HG02938 (cell line): ENCODE results near the gene TECTB.

Experiments
- ATAC-seq: cut with Tn5 transposase; IDR thresholded peaks from one replicate; pipeline ENCODE4 v1.9.1; 2021; ENCODE audit warnings: mild to moderate bottlenecking, moderate library complexity; ENCODE audit not compliant: unreplicated experiment

TECTB gene

GRCh38 chr10:112271982-112272381 is 11.2 kb upstream of the TECTB start:
- ATAC-seq = no peak

- ATAC-seq = no peak
Measured at GRCh38 chr10:112274831-112275230, 8.4 kb upstream of the TECTB start.

DNA sequence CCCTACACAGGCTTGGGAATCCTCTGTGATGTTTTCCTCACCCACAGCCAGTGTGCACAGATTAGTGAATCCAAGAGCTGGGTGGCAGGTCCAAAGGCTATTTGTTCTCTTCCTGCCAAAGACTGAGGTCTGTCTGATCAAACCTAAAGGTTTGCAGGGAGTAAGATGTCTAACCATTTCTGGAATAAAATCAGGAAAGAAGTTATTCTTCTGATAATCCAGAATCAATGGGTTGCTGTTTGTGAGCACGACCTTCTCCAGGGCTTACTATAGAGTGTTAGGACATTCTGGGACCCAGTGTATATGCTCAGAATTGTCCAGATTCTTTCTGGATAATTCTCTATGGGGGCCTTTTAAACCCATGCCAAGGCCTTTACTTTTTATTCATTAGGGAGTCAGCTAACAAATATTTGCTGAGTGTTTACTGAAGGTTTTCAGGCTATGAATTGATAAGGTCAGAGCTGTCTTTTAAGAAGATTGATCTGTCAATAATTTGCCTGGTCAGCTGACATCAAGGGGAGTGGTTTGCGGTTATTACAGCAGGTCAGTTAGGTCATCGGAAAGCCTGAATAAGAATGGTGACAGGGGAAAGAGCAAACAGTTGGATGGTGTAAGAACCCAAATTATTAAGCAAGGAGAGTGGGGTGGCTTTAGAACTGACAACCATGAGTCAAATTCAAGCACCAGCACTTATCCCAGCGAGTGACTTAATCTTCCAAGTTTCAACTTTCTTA is 7.5 kb upstream of the TECTB start:
- no peak for ATAC-seq

GRCh38 chr10:112278871-112279270 is 4.3 kb upstream of the TECTB start:
- ATAC-seq = no peak

GRCh38 chr10:112279433-112279832 is 3.8 kb upstream of the TECTB start:
- no peak for ATAC-seq

- ATAC-seq = no peak
Measured at GRCh38 chr10:112280205-112280921, 2.8 kb upstream of the TECTB start.

DNA sequence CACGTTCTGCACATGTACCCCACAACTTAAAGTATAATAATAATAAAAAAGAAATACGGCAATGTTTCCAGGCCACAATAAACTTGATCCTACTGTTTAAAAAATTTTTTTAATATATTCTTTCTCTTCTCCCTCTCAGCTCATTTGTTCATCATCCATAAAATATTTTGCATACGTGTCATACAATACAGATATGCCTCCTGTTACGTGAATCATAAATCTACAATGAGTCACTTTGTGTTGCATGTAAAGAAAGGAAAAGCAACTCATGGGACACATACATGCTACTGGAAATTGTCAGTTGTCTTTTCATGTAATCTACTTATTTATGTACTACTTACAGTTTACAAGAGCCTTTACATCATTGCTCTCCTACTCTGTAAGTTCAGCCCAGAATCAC is 1.1 kb upstream of the TECTB start:
- no peak for ATAC-seq

- ATAC-seq = no peak
Measured at GRCh38 chr10:112286837-112287818, 3.9 kb downstream of the TECTB start.

- ATAC-seq = no peak
Measured at GRCh38 chr10:112287844-112288243, 4.6 kb downstream of the TECTB start.

GRCh38 chr10:112288486-112288885 is 5.3 kb downstream of the TECTB start:
- ATAC-seq = no peak

DNA sequence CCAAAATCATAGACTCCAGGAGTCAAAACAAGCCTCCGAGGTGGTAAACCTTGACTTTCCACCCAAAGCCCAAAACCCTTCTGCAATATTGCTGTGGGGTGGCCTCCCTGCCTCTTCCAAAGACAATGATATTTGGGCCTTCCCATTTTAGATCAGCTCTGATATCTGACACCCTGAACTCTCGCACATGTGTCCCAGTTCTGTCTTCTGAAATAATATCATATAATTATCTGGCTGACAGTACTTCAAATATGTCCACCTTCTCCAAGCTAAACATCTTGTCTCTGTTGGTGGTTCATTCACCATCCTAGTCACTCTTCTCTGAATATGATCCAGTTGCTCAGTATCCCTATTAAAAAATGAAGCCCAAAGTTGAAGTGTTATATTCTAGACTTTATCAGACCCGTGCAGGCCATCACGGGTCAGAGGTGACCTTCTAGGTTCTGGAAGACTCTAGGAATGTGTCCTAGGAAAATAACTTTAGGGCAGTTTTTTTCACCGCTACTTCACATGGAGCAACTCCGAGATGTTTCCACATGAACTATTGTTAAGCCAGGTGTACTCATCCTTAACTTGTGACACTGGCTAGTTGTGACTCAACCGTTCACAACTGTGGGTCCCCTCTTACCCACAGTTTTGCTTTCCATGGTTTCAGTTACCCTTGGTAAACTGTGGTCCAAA is 6.3 kb downstream of the TECTB start:
- ATAC-seq = no peak

GRCh38 chr10:112290054-112290373 is 6.8 kb downstream of the TECTB start:
- ATAC-seq = no peak

GRCh38 chr10:112294169-112294568 is 11.0 kb downstream of the TECTB start:
- ATAC-seq = no peak

- no peak for ATAC-seq
Measured at GRCh38 chr10:112295853-112296830, 12.9 kb downstream of the TECTB start.

DNA sequence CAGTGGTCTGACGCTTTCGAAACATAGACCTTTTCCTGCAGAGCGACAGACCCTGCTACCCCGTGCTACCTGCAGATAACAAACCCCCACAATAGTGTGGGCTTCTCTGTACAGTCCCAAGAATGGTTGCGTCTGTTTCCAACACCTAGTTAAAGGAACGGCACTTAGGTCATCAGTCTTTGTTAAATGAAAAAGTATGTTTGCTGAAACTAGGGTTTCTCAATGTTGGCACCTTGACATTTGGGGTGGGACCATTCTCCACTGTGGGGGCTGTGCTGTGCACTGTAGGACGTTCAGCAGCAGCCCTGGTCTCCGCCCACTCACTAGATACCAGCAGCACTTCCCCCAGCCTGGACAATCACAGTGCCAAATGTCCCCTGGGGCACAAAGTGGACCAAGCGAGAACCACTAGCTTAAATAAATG is 13.7 kb downstream of the TECTB start:
- no peak for ATAC-seq

DNA sequence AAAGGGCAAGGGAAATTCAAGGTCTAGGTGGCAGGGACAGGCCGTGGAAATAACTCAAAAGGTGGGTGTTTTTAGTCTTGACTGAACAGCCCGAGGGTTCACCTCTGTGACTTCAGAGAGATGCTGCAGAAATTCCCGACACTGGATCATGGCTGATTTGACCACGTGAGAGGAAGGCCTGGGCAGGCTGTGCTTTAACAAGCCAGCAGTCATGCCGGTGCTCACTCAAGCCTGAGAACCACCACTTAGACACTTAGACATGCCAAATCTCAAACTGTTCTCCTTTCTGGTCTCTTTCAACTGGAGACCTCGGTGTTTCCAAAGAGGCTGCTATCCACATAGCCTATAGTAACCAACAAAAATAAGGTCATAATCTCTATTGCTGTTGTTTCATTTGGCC is 15.4 kb downstream of the TECTB start:
- no peak for ATAC-seq

DNA sequence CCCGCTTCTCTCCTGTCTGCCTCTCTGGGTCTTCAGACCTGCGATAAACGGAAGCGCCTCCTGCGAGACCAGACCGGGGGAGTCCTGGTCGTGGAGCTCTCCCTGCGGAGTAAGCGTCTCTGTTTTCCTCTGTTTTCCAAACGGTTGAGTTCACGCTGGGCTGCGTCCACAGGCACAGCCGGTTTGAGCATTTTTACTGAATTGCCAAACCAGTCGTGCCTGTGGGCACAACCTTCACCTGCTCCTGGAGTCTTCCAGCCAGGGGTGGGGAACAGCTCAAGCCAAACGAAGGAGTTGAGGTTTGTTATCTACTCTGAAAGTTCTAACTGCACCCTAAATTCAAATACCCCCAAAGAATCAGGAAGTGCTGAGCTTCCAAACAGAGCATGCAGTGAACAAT is 16.3 kb downstream of the TECTB start:
- ATAC-seq = no peak

GRCh38 chr10:112302335-112302734 is 19.1 kb downstream of the TECTB start:
- no peak for ATAC-seq

DNA sequence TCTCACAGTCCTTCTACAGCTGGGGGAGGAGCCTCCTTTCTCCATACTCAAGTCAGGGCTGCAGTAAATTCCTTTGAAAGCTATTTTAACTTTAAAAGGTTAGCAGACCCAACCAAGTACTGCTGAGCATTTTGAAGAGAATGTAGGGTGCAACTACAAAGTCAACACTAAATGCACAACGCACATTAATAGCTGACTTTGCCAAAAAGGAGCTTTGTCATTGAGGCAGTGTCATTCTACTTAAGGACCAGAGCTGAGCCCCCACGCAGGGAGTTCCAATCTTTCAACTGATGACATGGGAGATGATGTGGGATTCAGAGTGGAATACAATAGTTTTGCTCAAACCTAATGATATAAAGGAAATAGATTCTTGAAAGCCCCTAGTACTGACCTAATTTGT is 20.3 kb downstream of the TECTB start:
- no peak for ATAC-seq
